Esophagus muscularis mucosa (tissue), 3 donors: Measurements from ENCODE around the gene RYR2.

Experiments used
- POLR2A ChIP-seq: fragments of 450-650 bp; IDR thresholded peaks from one replicate; pipeline ENCODE4 v1.6.1; 2017; ENCODE audit warnings: antibody characterized with exemption, moderate library complexity, mild to moderate bottlenecking, low read depth
- TF ChIP-seq, protein P1 (sequence below), 3 experiments: fragments of 200-600 bp in 2 of 3; fragments of 450-650 bp in 1 of 3; sonication (generic) in 2 of 3; IDR thresholded peaks; one replicate each; pipeline ENCODE4 v1.5.1; 2017 to 2019; ENCODE audit warnings: antibody characterized with exemption in 3 of 3, mild to moderate bottlenecking in 2 of 3, moderate library complexity in 1 of 3

DNA sequence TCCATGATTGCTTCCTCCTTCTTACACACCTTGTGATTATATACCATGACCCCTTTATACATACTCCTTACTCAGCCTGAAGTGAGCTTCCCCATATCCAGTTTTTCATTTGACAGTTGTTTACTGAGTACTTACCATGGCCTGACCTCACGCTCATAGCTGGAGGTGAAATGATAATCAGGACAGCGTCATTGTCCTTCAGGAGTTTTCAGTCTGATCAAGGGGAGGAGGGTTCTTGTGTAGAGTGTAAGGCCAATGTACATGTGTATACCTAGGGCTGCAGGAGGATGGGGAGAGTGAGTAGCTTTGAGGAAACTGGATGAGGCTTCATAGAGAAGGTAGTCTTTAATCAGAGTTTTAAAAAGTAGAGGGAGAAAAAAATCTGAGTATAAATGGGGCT is 325.8 kb downstream of the RYR2 start:
- TF ChIP-seq, protein P1, sequence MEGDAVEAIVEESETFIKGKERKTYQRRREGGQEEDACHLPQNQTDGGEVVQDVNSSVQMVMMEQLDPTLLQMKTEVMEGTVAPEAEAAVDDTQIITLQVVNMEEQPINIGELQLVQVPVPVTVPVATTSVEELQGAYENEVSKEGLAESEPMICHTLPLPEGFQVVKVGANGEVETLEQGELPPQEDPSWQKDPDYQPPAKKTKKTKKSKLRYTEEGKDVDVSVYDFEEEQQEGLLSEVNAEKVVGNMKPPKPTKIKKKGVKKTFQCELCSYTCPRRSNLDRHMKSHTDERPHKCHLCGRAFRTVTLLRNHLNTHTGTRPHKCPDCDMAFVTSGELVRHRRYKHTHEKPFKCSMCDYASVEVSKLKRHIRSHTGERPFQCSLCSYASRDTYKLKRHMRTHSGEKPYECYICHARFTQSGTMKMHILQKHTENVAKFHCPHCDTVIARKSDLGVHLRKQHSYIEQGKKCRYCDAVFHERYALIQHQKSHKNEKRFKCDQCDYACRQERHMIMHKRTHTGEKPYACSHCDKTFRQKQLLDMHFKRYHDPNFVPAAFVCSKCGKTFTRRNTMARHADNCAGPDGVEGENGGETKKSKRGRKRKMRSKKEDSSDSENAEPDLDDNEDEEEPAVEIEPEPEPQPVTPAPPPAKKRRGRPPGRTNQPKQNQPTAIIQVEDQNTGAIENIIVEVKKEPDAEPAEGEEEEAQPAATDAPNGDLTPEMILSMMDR (IDR thresholded peaks at IDR 0.05), result no peak
- no peak for TF ChIP-seq POLR2A
